DND-41 (cell line): Measurements from ENCODE around the gene DES.
"Not testable (repeated sequence)": the region's sequence is repeated elsewhere in the genome, so short reads cannot be mapped to it uniquely, and the experiment has no call there.

Experiments
- ATAC-seq: fragments of 200-7000 bp; cut with Tn5 transposase; 3 replicates; pipeline ENCODE4 v1.9.1; 2021; ENCODE audit warnings: low read depth; ENCODE audit not compliant: insufficient read depth
- DNase-seq: peaks from one replicate; pipeline ENCODE4 v3.0.0-alpha.2; 2020
- H2AFZ ChIP-seq: 2 replicates; pipeline ENCODE4 v1.6.0; 2012; ENCODE audit warnings: low read depth, low read length
- H3K27ac ChIP-seq: 2 replicates; pipeline ENCODE4 v1.5.1; 2012; ENCODE audit warnings: low read length, inconsistent platforms
- H3K27me3 ChIP-seq: fragments of 200-600 bp; sonication (generic); 2 replicates; pipeline ENCODE4 v1.6.0; 2012; ENCODE audit warnings: low read length, mild to moderate bottlenecking, inconsistent platforms; ENCODE audit not compliant: insufficient read depth, poor library complexity
- H3K36me3 ChIP-seq: 2 replicates; pipeline ENCODE4 v1.5.1; 2012; ENCODE audit warnings: low read length, inconsistent platforms; ENCODE audit not compliant: insufficient read depth
- H3K4me1 ChIP-seq: 2 replicates; pipeline ENCODE4 v1.5.1; 2012; ENCODE audit warnings: mild to moderate bottlenecking, low read length; ENCODE audit not compliant: insufficient read depth
- H3K4me2 ChIP-seq: 2 replicates; pipeline ENCODE4 v1.6.0; 2012; ENCODE audit warnings: mild to moderate bottlenecking, moderate library complexity, low read length, inconsistent platforms; ENCODE audit not compliant: insufficient read depth
- H3K4me3 ChIP-seq, 2 experiments: fragments of 200-600 bp in 1 of 2; shearing (Covaris generic) in 1 of 2; 2 replicates each; pipeline ENCODE4 v1.5.1; 2012 to 2016; ENCODE audit warnings: inconsistent platforms in 2 of 2, low read length in 2 of 2, mild to moderate bottlenecking in 2 of 2, low read depth in 1 of 2, moderate library complexity in 1 of 2
- H3K79me2 ChIP-seq: 2 replicates; pipeline ENCODE4 v1.6.0; 2012; ENCODE audit warnings: low read length, inconsistent platforms; ENCODE audit not compliant: insufficient read depth
- H3K9ac ChIP-seq: 2 replicates; pipeline ENCODE4 v1.6.0; 2012; ENCODE audit warnings: low read depth, mild to moderate bottlenecking, inconsistent platforms, low read length, moderate library complexity
- H3K9me3 ChIP-seq: 2 replicates; pipeline ENCODE4 v1.5.1; 2012; ENCODE audit warnings: low read length, moderate library complexity, mild to moderate bottlenecking, inconsistent platforms; ENCODE audit not compliant: insufficient read depth, severe bottlenecking
- H4K20me1 ChIP-seq: 2 replicates; pipeline ENCODE4 v1.6.0; 2012; ENCODE audit warnings: low read length; ENCODE audit not compliant: insufficient read depth
- EZH2 ChIP-seq: IDR thresholded peaks from 3 replicates; pipeline ENCODE4 v1.6.1; 2012; ENCODE audit warnings: borderline replicate concordance, low read depth, mild to moderate bottlenecking, moderate library complexity, low read length, inconsistent platforms; ENCODE audit not compliant: severe bottlenecking
- TF ChIP-seq, protein P1 (sequence below): IDR thresholded peaks from 2 replicates; pipeline ENCODE4 v1.5.1; 2012; ENCODE audit warnings: borderline replicate concordance, low read length, moderate library complexity, mild to moderate bottlenecking; ENCODE audit not compliant: poor library complexity, severe bottlenecking; ENCODE audit errors: extremely low read depth

The DES gene

GRCh38 chr2:219388907-219389156, 29.3 kb upstream of the DES start:
- peaks cover 16% of the 10 kb centered on the region for H3K79me2 ChIP-seq
- peak overlapping the region; percentile 64 for H3K27ac ChIP-seq
- peak overlapping the region; percentile 96 for H2AFZ ChIP-seq
- peaks cover 22% of the 10 kb centered on the region for H3K4me1 ChIP-seq
- peak overlapping the region; percentile 22 to 60; a peak in 3 of 4 replicates for H3K4me3 ChIP-seq
- H3K27me3 ChIP-seq = no peaks in the 10 kb centered on the region
- no peaks in the 10 kb centered on the region for H3K9me3 ChIP-seq
- TF ChIP-seq, protein P1, sequence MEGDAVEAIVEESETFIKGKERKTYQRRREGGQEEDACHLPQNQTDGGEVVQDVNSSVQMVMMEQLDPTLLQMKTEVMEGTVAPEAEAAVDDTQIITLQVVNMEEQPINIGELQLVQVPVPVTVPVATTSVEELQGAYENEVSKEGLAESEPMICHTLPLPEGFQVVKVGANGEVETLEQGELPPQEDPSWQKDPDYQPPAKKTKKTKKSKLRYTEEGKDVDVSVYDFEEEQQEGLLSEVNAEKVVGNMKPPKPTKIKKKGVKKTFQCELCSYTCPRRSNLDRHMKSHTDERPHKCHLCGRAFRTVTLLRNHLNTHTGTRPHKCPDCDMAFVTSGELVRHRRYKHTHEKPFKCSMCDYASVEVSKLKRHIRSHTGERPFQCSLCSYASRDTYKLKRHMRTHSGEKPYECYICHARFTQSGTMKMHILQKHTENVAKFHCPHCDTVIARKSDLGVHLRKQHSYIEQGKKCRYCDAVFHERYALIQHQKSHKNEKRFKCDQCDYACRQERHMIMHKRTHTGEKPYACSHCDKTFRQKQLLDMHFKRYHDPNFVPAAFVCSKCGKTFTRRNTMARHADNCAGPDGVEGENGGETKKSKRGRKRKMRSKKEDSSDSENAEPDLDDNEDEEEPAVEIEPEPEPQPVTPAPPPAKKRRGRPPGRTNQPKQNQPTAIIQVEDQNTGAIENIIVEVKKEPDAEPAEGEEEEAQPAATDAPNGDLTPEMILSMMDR = no peak
- no peak for TF ChIP-seq EZH2
- peak overlapping the region; percentile 59 for H3K9ac ChIP-seq
- DNase-seq (no peak), ATAC-seq (no peak)
- peaks cover 28% of the 10 kb centered on the region for H3K36me3 ChIP-seq
- peaks cover 21% of the 10 kb centered on the region; the same call in 1 of the 2 replicates for H4K20me1 ChIP-seq
- H3K4me2 ChIP-seq = peak overlapping the region; percentile 84

GRCh38 chr2:219392754-219393153, 25.4 kb upstream of the DES start:
- no peaks in the 10 kb centered on the region for H4K20me1 ChIP-seq
- no peaks in the 10 kb centered on the region for H3K36me3 ChIP-seq
- H3K79me2 ChIP-seq = no peaks in the 10 kb centered on the region
- H3K27ac ChIP-seq = no peak overlapping the region
- no peak overlapping the region for H2AFZ ChIP-seq
- no peaks in the 10 kb centered on the region for H3K9me3 ChIP-seq
- H3K4me2 ChIP-seq = no peak overlapping the region
- H3K4me1 ChIP-seq = peaks cover 22% of the 10 kb centered on the region
- H3K9ac ChIP-seq = no peak overlapping the region
- TF ChIP-seq, protein P1 = no peak
- TF ChIP-seq EZH2 = no peak
- ATAC-seq = no peak
- no peak for DNase-seq
- no peak overlapping the region for H3K4me3 ChIP-seq
- no peaks in the 10 kb centered on the region for H3K27me3 ChIP-seq

GRCh38 chr2:219395056-219395455, 23.1 kb upstream of the DES start:
- not testable (repeated sequence) for H3K9ac ChIP-seq, H2AFZ ChIP-seq, H3K4me3 ChIP-seq, H3K4me2 ChIP-seq, ATAC-seq, H3K27me3 ChIP-seq, DNase-seq, H3K27ac ChIP-seq, H3K79me2 ChIP-seq, H3K36me3 ChIP-seq, H3K9me3 ChIP-seq, H4K20me1 ChIP-seq
- peaks cover 13% of the 10 kb centered on the region for H3K4me1 ChIP-seq

DNA sequence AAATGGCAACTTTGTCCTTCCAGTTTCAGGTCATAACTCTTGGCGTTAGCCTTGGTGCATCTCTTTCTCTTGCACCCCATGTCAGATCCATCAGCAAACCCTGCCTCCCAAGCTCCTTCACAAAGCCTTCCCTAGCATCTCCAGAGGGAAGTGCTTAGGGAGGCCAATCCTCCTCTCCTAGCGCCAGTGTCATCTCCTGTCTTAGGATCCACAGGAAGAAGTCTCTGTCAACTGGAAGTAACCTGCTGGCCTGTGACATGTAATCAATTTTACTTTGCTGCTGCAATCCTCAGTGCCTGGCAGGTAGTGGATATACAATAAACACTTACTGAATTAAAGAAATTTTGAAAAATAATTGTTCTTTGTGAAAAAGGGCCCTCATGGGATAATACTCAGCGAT, 22.6 kb upstream of the DES start:
- no peaks in the 10 kb centered on the region for H4K20me1 ChIP-seq
- H3K9me3 ChIP-seq = no peaks in the 10 kb centered on the region
- H3K79me2 ChIP-seq = no peaks in the 10 kb centered on the region
- no peak overlapping the region for H2AFZ ChIP-seq
- H3K4me3 ChIP-seq = no peak overlapping the region
- TF ChIP-seq, protein P1 = no peak
- TF ChIP-seq EZH2 = no peak
- DNase-seq (no peak), ATAC-seq (no peak)
- H3K4me2 ChIP-seq = no peak overlapping the region
- H3K27me3 ChIP-seq = no peaks in the 10 kb centered on the region
- H3K9ac ChIP-seq = no peak overlapping the region
- no peak overlapping the region for H3K27ac ChIP-seq
- no peaks in the 10 kb centered on the region for H3K36me3 ChIP-seq
- peaks cover 13% of the 10 kb centered on the region for H3K4me1 ChIP-seq
